CD4-positive, alpha-beta memory T cell (primary cell): ENCODE results near the gene GALC. TPM values are rescaled to one million over a fixed set of nuclear protein-coding genes. Genes with fewer than 3 reads are reported as not detected.
A peak's percentile ranks its signal among the peaks of the same experiment; 100 is the strongest.

ENCODE experiments used
- CTCF ChIA-PET: fragments of 350-600 bp; sonication (Branson Sonifier 250); formaldehyde crosslinking; loops from one replicate; lab custom pipeline; 2021; ENCODE audit warnings: inconsistent platforms; ENCODE audit not compliant: partially characterized antibody; lab: Charles Lee
- POLR2A ChIA-PET: fragments of 350-600 bp; sonication (Branson Sonifier 250); formaldehyde crosslinking; loops from one replicate; lab custom pipeline; 2021; ENCODE audit not compliant: partially characterized antibody; lab: Charles Lee
- DNase-seq, 5 donors: peaks; one replicate each; pipeline versions ENCODE4 v3.0.0 to v3.0.0-alpha.2; 2020 to 2022; ENCODE audit warnings: mixed read lengths in 1 of 5
- H3K27ac ChIP-seq: one replicate; pipeline ENCODE4 v1.7.0; 2013; ENCODE audit warnings: low read depth, low read length
- H3K27me3 ChIP-seq: 2 replicates; pipeline ENCODE4 v1.7.0; 2013; ENCODE audit warnings: mild to moderate bottlenecking, low read length, moderate library complexity; ENCODE audit not compliant: insufficient read depth
- H3K36me3 ChIP-seq: 2 replicates; pipeline ENCODE4 v1.7.0; 2013; ENCODE audit warnings: mild to moderate bottlenecking, low read length, moderate library complexity; ENCODE audit not compliant: insufficient read depth
- H3K4me1 ChIP-seq: 2 replicates; pipeline ENCODE4 v1.7.0; 2013; ENCODE audit warnings: mild to moderate bottlenecking, low read length, moderate library complexity; ENCODE audit not compliant: insufficient read depth
- H3K4me3 ChIP-seq, 2 donors: one replicate each; pipeline ENCODE4 v1.7.0; 2013; ENCODE audit warnings: low read length in 2 of 2, mild to moderate bottlenecking in 1 of 2
- H3K9me3 ChIP-seq, 2 donors: one replicate each; pipeline ENCODE4 v1.7.0; 2013; ENCODE audit warnings: low read length in 2 of 2, control low read depth in 1 of 2; ENCODE audit not compliant: control insufficient read depth in 1 of 2
- H3K27ac Mint-ChIP-seq, 7 donors: one replicate each; pipeline ENCODE4 v1.8.0; 2020 to 2021; ENCODE audit warnings: mixed read lengths in 7 of 7, mild to moderate bottlenecking in 6 of 7, inconsistent platforms in 3 of 7, moderate library complexity in 3 of 7
- H3K27me3 Mint-ChIP-seq, 2 donors: one replicate each; pipeline ENCODE4 v1.8.0; 2020 to 2021; ENCODE audit warnings: mixed read lengths in 2 of 2
- H3K36me3 Mint-ChIP-seq, 2 donors: one replicate each; pipeline ENCODE4 v1.8.0; 2020 to 2021; ENCODE audit warnings: mixed read lengths in 2 of 2, inconsistent platforms in 1 of 2, mild to moderate bottlenecking in 1 of 2
- H3K4me1 Mint-ChIP-seq, 4 donors: one replicate each; pipeline ENCODE4 v1.8.0; 2020 to 2021; ENCODE audit warnings: mixed read lengths in 4 of 4, mild to moderate bottlenecking in 1 of 4
- H3K4me3 Mint-ChIP-seq, 8 donors: one replicate each; pipeline ENCODE4 v1.8.0; 2020 to 2021; ENCODE audit warnings: mixed read lengths in 8 of 8, mild to moderate bottlenecking in 7 of 8, moderate library complexity in 6 of 8, inconsistent platforms in 3 of 8
- H3K9me3 Mint-ChIP-seq, 8 donors: one replicate each; pipeline ENCODE4 v1.8.0; 2020 to 2021; ENCODE audit warnings: mixed read lengths in 8 of 8, mild to moderate bottlenecking in 5 of 8, inconsistent platforms in 3 of 8, moderate library complexity in 1 of 8
- intact Hi-C: fragments of 100-400 bp; cut with micrococcal nuclease; formaldehyde crosslinking; loops from one replicate; pipeline ENCODE4 v1.15.1; 2023
- polyA plus RNA-seq, 2 donors: library from polyadenylated mRNA; unstranded; fragments of 300-500 nt; fragmentation: Illumina TruSeq; gene quantifications; one replicate each; pipeline ENCODE4 v1.2.3, GENCODE V29; 2021
- total RNA-seq, 2 experiments: library from RNA; stranded (reverse); gene quantifications; one replicate each; pipeline ENCODE4 v1.2.3, GENCODE V29; 2021

The GALC gene
- 10 to 100 TPM; 26.6 to 28.7 TPM for total RNA-seq
- polyA plus RNA-seq, result 10 to 100 TPM; 23.4 to 27.9 TPM

DNA sequence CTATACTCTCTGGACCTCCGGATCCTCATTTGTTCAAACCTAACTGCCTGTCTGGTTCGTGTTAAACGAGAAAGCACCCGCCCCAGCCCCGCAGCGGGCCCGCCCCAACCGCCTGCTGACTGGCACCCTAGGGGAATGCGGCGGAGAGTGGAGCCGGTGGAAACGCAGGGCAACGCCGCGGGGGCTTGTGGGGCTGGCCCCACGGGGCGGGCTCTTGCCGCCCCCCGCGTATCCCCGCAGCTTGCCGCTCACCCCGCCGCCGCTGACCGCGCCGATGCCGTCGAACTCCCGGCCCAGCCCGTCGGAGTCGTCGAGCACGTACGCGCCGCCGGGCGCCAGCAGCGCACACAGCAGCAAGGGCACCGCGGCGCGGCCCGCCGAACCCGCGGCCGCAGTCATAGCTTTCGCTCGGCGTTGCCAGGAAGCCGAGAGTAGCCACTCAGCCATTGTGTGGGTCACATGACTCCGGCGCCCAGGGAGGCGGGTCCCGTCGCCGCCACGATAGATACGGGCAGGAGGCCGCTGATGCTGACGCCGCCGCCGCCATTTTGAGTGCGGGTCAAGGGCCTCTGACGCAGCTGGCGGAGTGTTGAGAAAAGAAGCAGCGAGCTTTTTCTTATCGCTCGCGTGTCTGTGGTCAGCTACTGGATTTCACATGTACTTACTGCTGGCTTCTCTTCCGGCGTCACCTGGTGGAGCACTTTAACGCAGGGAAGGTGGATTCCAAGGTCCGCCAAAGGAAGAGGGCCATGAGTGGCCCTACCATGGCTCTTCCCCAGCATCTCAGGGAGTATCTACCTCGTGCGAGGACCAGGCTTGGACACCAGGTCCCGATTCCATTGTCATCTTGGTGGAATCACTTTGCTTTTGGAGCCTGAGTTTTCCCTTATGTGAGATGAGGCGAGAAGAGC, at the start of gene GALC:
Gene GALC (minus strand): TSS at position 465 of the 911 bp plus-strand sequence. CDS start 18 bp downstream, at position 447.
- intact Hi-C loops, result loop anchor here (1.0 to 5.0 kb wide), 4 partner anchors 13 to 175 kb away; no protein-coding TSS in a partner anchor
- H3K27me3 ChIP-seq, result no peaks in the 10 kb centered on the region
- H3K4me3 Mint-ChIP-seq, result peak within 1 kb of the TSS; percentile 91 to 99 (median 97)
- H3K36me3 Mint-ChIP-seq, result peaks cover 4 to 7% of the 10 kb centered on the region in 2 donors
- no peaks in the 10 kb centered on the region for H3K9me3 ChIP-seq
- no peaks in the 10 kb centered on the region for H3K27me3 Mint-ChIP-seq
- peak within 1 kb of the TSS; percentile 98 to 100 (median 99) for H3K27ac Mint-ChIP-seq
- H3K27ac ChIP-seq, result peak within 1 kb of the TSS; percentile 93
- ChIA-PET CTCF (interaction anchor here (0.9 to 5.0 kb wide), 11 partner anchors 10 to 176 kb away, joined by 3 to 33 read pairs (median 7); partner anchors contain the start of gene GPR65), POLR2A (interaction anchor here (0.8 to 8.0 kb wide), 22 partner anchors 9 to 831 kb away, joined by 3 to 207 read pairs (median 4); partner anchors contain the start of genes GPR65, SPATA7 and TTC8)
- no peaks in the 10 kb centered on the region for H3K36me3 ChIP-seq
- H3K4me1 ChIP-seq, result peaks cover 61% of the 10 kb centered on the region
- H3K9me3 Mint-ChIP-seq, result peaks cover 0 to 2% (median 0%) of the 10 kb centered on the region in 8 donors
- peaks cover 48 to 78% (median 62%) of the 10 kb centered on the region in 4 donors for H3K4me1 Mint-ChIP-seq
- peak within 1 kb of the TSS; percentile 58 to 80 for H3K4me3 ChIP-seq
- peak; percentile 95 to 97 (median 95) for DNase-seq

GRCh38 chr14:88040146-88040545, 47.2 kb upstream of the GALC start:
- Histone ChIP-seq H3K9me3 (no peaks in the 10 kb centered on the region), H3K4me1 (peaks cover 13% of the 10 kb centered on the region), H3K27me3 (no peaks in the 10 kb centered on the region), H3K27ac (no peak overlapping the region), H3K36me3 (no peaks in the 10 kb centered on the region), H3K4me3 (no peak overlapping the region)
- H3K4me3 Mint-ChIP-seq, result no peak overlapping the region
- no peak for DNase-seq
- intact Hi-C loops, result no loop called here
- ChIA-PET POLR2A (interaction anchor here (1.1 to 2.1 kb wide), 3 partner anchors 10 to 47 kb away, joined by 3 to 9 read pairs (median 3); partner anchors contain the start of gene GALC), CTCF (interaction anchor here (1.6 kb wide), 1 partner anchor 26 kb away, joined by 4 read pairs; no protein-coding TSS in a partner anchor)
- no peak overlapping the region for H3K27ac Mint-ChIP-seq
- no peaks in the 10 kb centered on the region for H3K9me3 Mint-ChIP-seq
- no peaks in the 10 kb centered on the region for H3K27me3 Mint-ChIP-seq
- H3K4me1 Mint-ChIP-seq, result peaks cover 15 to 26% (median 22%) of the 10 kb centered on the region in 4 donors
- no peaks in the 10 kb centered on the region for H3K36me3 Mint-ChIP-seq

- ChIA-PET POLR2A (interaction anchor here (1.7 to 2.1 kb wide), 2 partner anchors 9 to 46 kb away, joined by 3 to 9 read pairs; partner anchors contain the start of gene GALC), CTCF (interaction anchor here (0.6 to 1.6 kb wide), 2 partner anchors 25 to 42 kb away, joined by 4 to 5 read pairs; no protein-coding TSS in a partner anchor)
- H3K27ac Mint-ChIP-seq, result peak overlapping the region in 1 of 7 donors; percentile 14
- peaks cover 13% of the 10 kb centered on the region for H3K4me1 ChIP-seq
- H3K36me3 ChIP-seq, result no peaks in the 10 kb centered on the region
- H3K9me3 ChIP-seq, result no peaks in the 10 kb centered on the region
- H3K4me3 Mint-ChIP-seq, result no peak overlapping the region
- intact Hi-C loops, result no loop called here
- no peak for DNase-seq
- no peaks in the 10 kb centered on the region for H3K9me3 Mint-ChIP-seq
- H3K27me3 Mint-ChIP-seq, result no peaks in the 10 kb centered on the region
- no peak overlapping the region for H3K27ac ChIP-seq
- no peak overlapping the region for H3K4me3 ChIP-seq
- peaks cover 15 to 26% (median 20%) of the 10 kb centered on the region in 4 donors for H3K4me1 Mint-ChIP-seq
- H3K36me3 Mint-ChIP-seq, result no peaks in the 10 kb centered on the region
- no peaks in the 10 kb centered on the region for H3K27me3 ChIP-seq
Observed at GRCh38 chr14:88039197-88039596, 46.2 kb upstream of the GALC start.

DNA sequence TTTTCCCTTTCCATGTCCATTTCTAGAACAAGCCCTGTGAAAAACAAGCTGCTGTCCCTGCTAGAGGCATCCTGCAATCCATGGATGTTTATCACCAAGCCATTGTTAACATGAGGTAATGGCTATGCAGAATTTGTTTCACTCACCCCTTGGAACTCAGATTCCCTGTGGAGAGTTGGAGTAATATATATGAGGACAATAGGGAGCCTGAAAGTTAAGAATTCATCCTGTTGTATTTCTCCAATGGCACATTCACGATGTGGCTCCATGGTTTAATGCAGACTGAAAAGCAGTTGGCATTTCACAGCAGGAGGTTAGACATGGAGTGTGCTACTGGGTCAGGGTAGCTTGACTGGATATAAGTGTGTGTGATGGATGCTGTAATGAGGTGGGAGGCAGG, 44.3 kb upstream of the GALC start:
- no peak overlapping the region for H3K4me3 Mint-ChIP-seq
- H3K27ac Mint-ChIP-seq, result no peak overlapping the region
- Histone ChIP-seq H3K4me3 (no peak overlapping the region), H3K27me3 (no peaks in the 10 kb centered on the region), H3K4me1 (peaks cover 13% of the 10 kb centered on the region), H3K27ac (no peak overlapping the region), H3K9me3 (no peaks in the 10 kb centered on the region), H3K36me3 (no peaks in the 10 kb centered on the region)
- no peaks in the 10 kb centered on the region for H3K27me3 Mint-ChIP-seq
- peaks cover 16 to 26% (median 19%) of the 10 kb centered on the region in 4 donors for H3K4me1 Mint-ChIP-seq
- CTCF ChIA-PET, result no interaction called here
- no peak for DNase-seq
- H3K36me3 Mint-ChIP-seq, result no peaks in the 10 kb centered on the region
- POLR2A ChIA-PET, result no interaction called here
- intact Hi-C loops, result no loop called here
- peaks cover 0 to 2% (median 0%) of the 10 kb centered on the region in 8 donors for H3K9me3 Mint-ChIP-seq

- intact Hi-C loops, result no loop called here
- Mint-ChIP-seq H3K4me1 (peaks cover 19 to 26% (median 23%) of the 10 kb centered on the region in 4 donors), H3K27me3 (no peaks in the 10 kb centered on the region), H3K9me3 (peaks cover 0 to 2% (median 0%) of the 10 kb centered on the region in 8 donors), H3K27ac (no peak overlapping the region), H3K4me3 (no peak overlapping the region), H3K36me3 (no peaks in the 10 kb centered on the region)
- POLR2A ChIA-PET, result no interaction called here
- Histone ChIP-seq H3K27ac (no peak overlapping the region), H3K27me3 (no peaks in the 10 kb centered on the region), H3K4me3 (no peak overlapping the region), H3K9me3 (no peaks in the 10 kb centered on the region), H3K36me3 (no peaks in the 10 kb centered on the region), H3K4me1 (peaks cover 13% of the 10 kb centered on the region)
- CTCF ChIA-PET, result no interaction called here
- no peak for DNase-seq
Observed at GRCh38 chr14:88036422-88036821, 43.4 kb upstream of the GALC start.

- Histone ChIP-seq H3K9me3 (no peaks in the 10 kb centered on the region), H3K27me3 (no peaks in the 10 kb centered on the region), H3K4me3 (no peak overlapping the region), H3K4me1 (peaks cover 28% of the 10 kb centered on the region), H3K27ac (no peak overlapping the region), H3K36me3 (no peaks in the 10 kb centered on the region)
- Mint-ChIP-seq H3K36me3 (peaks cover 0 to 3% of the 10 kb centered on the region in 2 donors), H3K27me3 (no peaks in the 10 kb centered on the region), H3K27ac (no peak overlapping the region), H3K4me3 (no peak overlapping the region), H3K4me1 (peaks cover 30 to 45% (median 37%) of the 10 kb centered on the region in 4 donors), H3K9me3 (peaks cover 0 to 2% (median 0%) of the 10 kb centered on the region in 8 donors)
- ChIA-PET CTCF (no interaction called here), POLR2A (no interaction called here)
- no peak for DNase-seq
- intact Hi-C loops, result no loop called here
Observed at GRCh38 chr14:88034076-88034475, 41.1 kb upstream of the GALC start.

DNA sequence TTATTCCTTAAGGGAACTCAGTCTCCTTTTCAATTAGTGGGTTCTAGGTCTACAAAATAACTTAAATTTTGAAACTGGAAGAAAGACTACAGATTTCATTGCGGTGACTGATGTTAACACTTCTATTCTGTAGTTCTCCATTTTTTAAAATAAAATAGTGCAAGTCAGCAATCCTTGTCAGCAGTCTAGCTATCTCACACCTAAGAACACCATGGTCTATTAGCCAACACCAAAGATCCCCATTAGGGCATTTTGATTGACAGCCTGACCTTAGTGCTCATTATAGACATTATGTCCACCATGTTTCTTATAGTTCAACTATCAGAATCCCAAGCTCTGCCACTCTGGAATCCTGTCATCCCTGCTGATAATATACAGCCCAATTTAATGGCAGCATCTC, 39.4 kb upstream of the GALC start:
- Mint-ChIP-seq H3K27me3 (no peaks in the 10 kb centered on the region), H3K9me3 (peaks cover 0 to 2% (median 0%) of the 10 kb centered on the region in 8 donors), H3K27ac (no peak overlapping the region), H3K36me3 (peaks cover 0 to 3% of the 10 kb centered on the region in 2 donors), H3K4me3 (no peak overlapping the region), H3K4me1 (peaks cover 23 to 45% (median 32%) of the 10 kb centered on the region in 4 donors)
- DNase-seq, result no peak
- ChIA-PET CTCF (no interaction called here), POLR2A (no interaction called here)
- H3K27ac ChIP-seq, result no peak overlapping the region
- no peaks in the 10 kb centered on the region for H3K9me3 ChIP-seq
- H3K27me3 ChIP-seq, result no peaks in the 10 kb centered on the region
- no peak overlapping the region for H3K4me3 ChIP-seq
- H3K4me1 ChIP-seq, result peaks cover 28% of the 10 kb centered on the region
- H3K36me3 ChIP-seq, result no peaks in the 10 kb centered on the region
- intact Hi-C loops, result no loop called here
